CD4-positive, alpha-beta memory T cell (primary cell): Measurements from ENCODE around the gene C1orf87. TPM values are rescaled to one million over a fixed set of nuclear protein-coding genes. Genes with fewer than 3 reads are reported as not detected.

ENCODE experiments used
- CTCF ChIA-PET: fragments of 350-600 bp; sonication (Branson Sonifier 250); formaldehyde crosslinking; loops from one replicate; lab custom pipeline; 2021; ENCODE audit warnings: inconsistent platforms; ENCODE audit not compliant: partially characterized antibody; lab: Charles Lee
- POLR2A ChIA-PET: fragments of 350-600 bp; sonication (Branson Sonifier 250); formaldehyde crosslinking; loops from one replicate; lab custom pipeline; 2021; ENCODE audit not compliant: partially characterized antibody; lab: Charles Lee
- DNase-seq, 5 donors: peaks; one replicate each; pipeline versions ENCODE4 v3.0.0 to v3.0.0-alpha.2; 2020 to 2022; ENCODE audit warnings: mixed read lengths in 1 of 5
- H3K27ac ChIP-seq: one replicate; pipeline ENCODE4 v1.7.0; 2013; ENCODE audit warnings: low read depth, low read length
- H3K27me3 ChIP-seq: 2 replicates; pipeline ENCODE4 v1.7.0; 2013; ENCODE audit warnings: mild to moderate bottlenecking, low read length, moderate library complexity; ENCODE audit not compliant: insufficient read depth
- H3K36me3 ChIP-seq: 2 replicates; pipeline ENCODE4 v1.7.0; 2013; ENCODE audit warnings: mild to moderate bottlenecking, low read length, moderate library complexity; ENCODE audit not compliant: insufficient read depth
- H3K4me1 ChIP-seq: 2 replicates; pipeline ENCODE4 v1.7.0; 2013; ENCODE audit warnings: mild to moderate bottlenecking, low read length, moderate library complexity; ENCODE audit not compliant: insufficient read depth
- H3K4me3 ChIP-seq, 2 donors: one replicate each; pipeline ENCODE4 v1.7.0; 2013; ENCODE audit warnings: low read length in 2 of 2, mild to moderate bottlenecking in 1 of 2
- H3K9me3 ChIP-seq, 2 donors: one replicate each; pipeline ENCODE4 v1.7.0; 2013; ENCODE audit warnings: low read length in 2 of 2, control low read depth in 1 of 2; ENCODE audit not compliant: control insufficient read depth in 1 of 2
- H3K27ac Mint-ChIP-seq, 7 donors: one replicate each; pipeline ENCODE4 v1.8.0; 2020 to 2021; ENCODE audit warnings: mixed read lengths in 7 of 7, mild to moderate bottlenecking in 6 of 7, inconsistent platforms in 3 of 7, moderate library complexity in 3 of 7
- H3K27me3 Mint-ChIP-seq, 2 donors: one replicate each; pipeline ENCODE4 v1.8.0; 2020 to 2021; ENCODE audit warnings: mixed read lengths in 2 of 2
- H3K36me3 Mint-ChIP-seq, 2 donors: one replicate each; pipeline ENCODE4 v1.8.0; 2020 to 2021; ENCODE audit warnings: mixed read lengths in 2 of 2, inconsistent platforms in 1 of 2, mild to moderate bottlenecking in 1 of 2
- H3K4me1 Mint-ChIP-seq, 4 donors: one replicate each; pipeline ENCODE4 v1.8.0; 2020 to 2021; ENCODE audit warnings: mixed read lengths in 4 of 4, mild to moderate bottlenecking in 1 of 4
- H3K4me3 Mint-ChIP-seq, 8 donors: one replicate each; pipeline ENCODE4 v1.8.0; 2020 to 2021; ENCODE audit warnings: mixed read lengths in 8 of 8, mild to moderate bottlenecking in 7 of 8, moderate library complexity in 6 of 8, inconsistent platforms in 3 of 8
- H3K9me3 Mint-ChIP-seq, 8 donors: one replicate each; pipeline ENCODE4 v1.8.0; 2020 to 2021; ENCODE audit warnings: mixed read lengths in 8 of 8, mild to moderate bottlenecking in 5 of 8, inconsistent platforms in 3 of 8, moderate library complexity in 1 of 8
- intact Hi-C: fragments of 100-400 bp; cut with micrococcal nuclease; formaldehyde crosslinking; loops from one replicate; pipeline ENCODE4 v1.15.1; 2023
- polyA plus RNA-seq, 2 donors: library from polyadenylated mRNA; unstranded; fragments of 300-500 nt; fragmentation: Illumina TruSeq; gene quantifications; one replicate each; pipeline ENCODE4 v1.2.3, GENCODE V29; 2021
- total RNA-seq, 2 experiments: library from RNA; stranded (reverse); gene quantifications; one replicate each; pipeline ENCODE4 v1.2.3, GENCODE V29; 2021

C1orf87 gene
- total and polyA plus RNA-seq, 4 experiments from 2014 or later = not detected

DNA sequence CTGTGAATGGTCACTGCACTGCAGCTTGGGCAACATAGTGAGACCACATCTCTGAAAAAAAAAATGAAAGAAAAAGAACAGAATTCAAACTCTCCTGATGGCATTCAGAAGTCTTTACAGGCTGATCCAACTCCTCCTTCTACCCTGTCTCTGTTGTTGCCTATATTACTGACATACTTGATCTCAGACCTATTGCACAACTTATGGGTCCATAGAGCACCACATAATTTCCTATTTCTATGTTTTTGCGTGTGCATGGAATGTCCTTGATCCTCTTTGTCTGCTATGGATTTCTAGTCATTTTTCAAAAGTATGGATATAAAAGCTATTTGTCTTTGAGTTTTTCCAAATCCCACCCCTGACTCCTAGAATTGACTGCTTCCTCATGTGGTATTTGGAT, 124.6 kb downstream of the C1orf87 start:
- Mint-ChIP-seq H3K4me3 (no peak overlapping the region), H3K27ac (no peak overlapping the region), H3K27me3 (peaks cover 0 to 2% of the 10 kb centered on the region in 2 donors), H3K9me3 (no peaks in the 10 kb centered on the region), H3K36me3 (no peaks in the 10 kb centered on the region), H3K4me1 (no peaks in the 10 kb centered on the region)
- ChIA-PET CTCF (interaction anchor here (1.3 to 2.4 kb wide), 4 partner anchors 15 to 69 kb away, joined by 4 to 7 read pairs (median 6); no protein-coding TSS in a partner anchor), POLR2A (no interaction called here)
- Histone ChIP-seq H3K4me1 (no peaks in the 10 kb centered on the region), H3K36me3 (no peaks in the 10 kb centered on the region), H3K27ac (no peak overlapping the region), H3K4me3 (no peak overlapping the region), H3K27me3 (peaks cover 4% of the 10 kb centered on the region), H3K9me3 (no peaks in the 10 kb centered on the region)
- intact Hi-C loops = no loop called here
- no peak for DNase-seq

DNA sequence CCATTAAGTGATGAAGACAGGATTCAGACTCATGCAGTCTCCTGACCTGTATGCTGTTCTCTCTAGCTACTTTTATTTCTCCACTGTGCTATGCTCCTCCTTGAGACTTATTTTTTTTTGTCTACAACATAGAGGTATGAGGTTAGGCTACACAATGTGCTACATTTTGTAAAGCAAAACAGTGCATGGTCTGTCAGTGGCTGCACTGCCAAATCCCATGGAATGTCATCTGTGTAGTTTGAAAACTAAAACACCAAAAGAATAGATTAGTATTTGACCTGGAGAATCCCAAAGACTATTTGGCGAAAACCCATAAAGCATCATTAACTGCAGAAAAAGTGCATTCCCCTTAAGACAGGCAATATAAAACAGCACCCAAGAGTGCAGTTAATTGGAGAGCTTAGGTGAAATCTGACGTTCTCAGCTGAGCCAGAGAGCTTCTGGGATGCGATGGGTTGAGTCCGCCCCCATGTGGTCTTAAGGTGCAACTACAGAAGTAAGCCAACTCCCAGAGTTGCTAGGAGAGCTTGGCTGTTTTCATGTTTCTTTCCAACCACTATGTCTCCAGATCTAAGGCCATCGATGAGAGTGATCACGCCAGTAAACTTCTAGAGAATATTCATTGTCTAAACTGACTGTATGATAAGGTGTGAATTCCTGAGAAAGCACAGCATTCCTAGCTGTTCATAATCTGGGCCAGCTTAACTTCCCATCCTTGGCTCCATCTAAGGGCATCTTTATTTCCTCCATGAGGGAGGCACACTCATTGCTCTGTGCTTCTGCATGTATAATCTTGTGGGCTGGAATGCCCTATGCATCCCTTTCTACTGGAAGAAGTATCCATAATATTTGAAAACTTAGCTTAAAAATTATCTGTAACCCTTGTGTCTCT, 126.3 kb downstream of the C1orf87 start:
- Mint-ChIP-seq H3K27ac (no peak overlapping the region), H3K27me3 (peaks cover 8 to 9% of the 10 kb centered on the region in 2 donors), H3K9me3 (no peaks in the 10 kb centered on the region), H3K36me3 (no peaks in the 10 kb centered on the region), H3K4me3 (no peak overlapping the region), H3K4me1 (no peaks in the 10 kb centered on the region)
- intact Hi-C loops = loop anchor here (1.0 kb wide), 3 partner anchors 44 to 167 kb away; no protein-coding TSS in a partner anchor
- no peak overlapping the region for H3K4me3 ChIP-seq
- peak; percentile 26 to 43 (median 40) for DNase-seq
- no peaks in the 10 kb centered on the region for H3K9me3 ChIP-seq
- ChIA-PET CTCF (interaction anchor here (0.6 to 2.6 kb wide), 23 partner anchors 9 to 1506 kb away, joined by 3 to 28 read pairs (median 4); no protein-coding TSS in a partner anchor), POLR2A (no interaction called here)
- H3K27me3 ChIP-seq = peaks cover 4% of the 10 kb centered on the region
- no peak overlapping the region for H3K27ac ChIP-seq
- no peaks in the 10 kb centered on the region for H3K36me3 ChIP-seq
- H3K4me1 ChIP-seq = no peaks in the 10 kb centered on the region

DNA sequence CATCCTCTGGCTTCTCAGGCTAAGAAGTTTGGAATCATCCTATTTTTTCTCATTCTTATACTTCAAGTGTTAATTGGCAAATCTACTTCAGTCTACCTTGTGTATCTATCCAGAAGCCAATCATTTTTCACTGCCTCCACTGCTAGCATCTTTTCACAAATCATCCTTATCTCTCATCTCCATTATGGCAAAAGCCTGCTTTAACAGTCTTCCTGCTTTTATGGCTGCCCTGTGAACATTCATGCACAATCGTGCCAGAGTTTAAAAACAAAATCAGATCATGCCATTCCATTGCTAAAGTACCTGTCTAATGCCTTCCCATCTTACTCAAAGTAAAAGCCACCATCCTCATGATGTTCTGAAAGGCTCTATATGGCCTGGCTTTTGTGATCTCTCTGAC, 127.8 kb downstream of the C1orf87 start:
- POLR2A ChIA-PET = no interaction called here
- intact Hi-C loops = no loop called here

More for the DNA sequence above, 127.8 kb downstream of the C1orf87 start:
- Mint-ChIP-seq H3K4me1 (no peaks in the 10 kb centered on the region), H3K9me3 (no peaks in the 10 kb centered on the region), H3K27ac (no peak overlapping the region), H3K27me3 (peaks cover 10 to 11% of the 10 kb centered on the region in 2 donors), H3K36me3 (no peaks in the 10 kb centered on the region), H3K4me3 (no peak overlapping the region)
- Histone ChIP-seq H3K4me3 (no peak overlapping the region), H3K9me3 (no peaks in the 10 kb centered on the region), H3K36me3 (no peaks in the 10 kb centered on the region), H3K27ac (no peak overlapping the region), H3K27me3 (peaks cover 4% of the 10 kb centered on the region), H3K4me1 (no peaks in the 10 kb centered on the region)
- CTCF ChIA-PET = interaction anchor here (0.8 to 2.6 kb wide), 3 partner anchors 18 to 66 kb away, joined by 3 to 28 read pairs (median 11); no protein-coding TSS in a partner anchor
- no peak for DNase-seq

Other genes with a start within 250 kb of the C1orf87 start
- gene CYP2J2, start 147.0 kb downstream of the C1orf87 start, total RNA-seq = under 1 TPM; 0.20 to 0.28 TPM
- gene CYP2J2, start 147.0 kb downstream of the C1orf87 start, polyA plus RNA-seq = under 1 TPM in 1 of 2 donors, not detected in 1; 0.59 TPM